Activated T-cell treated with anti-CD3 and anti-CD28 coated beads, Interleukin-2, amount 50 U/mL, for 24 hours (primary cell): ENCODE results near the gene ZNF319.
"Not testable (repeated sequence)": the region's sequence is repeated elsewhere in the genome, so short reads cannot be mapped to it uniquely, and the experiment has no call there.

Experiments used
- DNase-seq: peaks from one replicate; pipeline ENCODE4 v3.0.0-alpha.2; 2020
- H3K27ac Mint-ChIP-seq: 2 replicates; pipeline ENCODE4 v1.8.0; 2020; ENCODE audit warnings: mild to moderate bottlenecking, mixed read lengths
- H3K27me3 Mint-ChIP-seq: 2 replicates; pipeline ENCODE4 v1.8.0; 2020; ENCODE audit warnings: mixed read lengths
- H3K36me3 Mint-ChIP-seq: 2 replicates; pipeline ENCODE4 v1.8.0; 2020; ENCODE audit warnings: low read depth, mixed read lengths
- H3K4me1 Mint-ChIP-seq: 2 replicates; pipeline ENCODE4 v1.8.0; 2020; ENCODE audit warnings: low read depth, mixed read lengths
- H3K4me3 Mint-ChIP-seq: 2 replicates; pipeline ENCODE4 v1.8.0; 2020; ENCODE audit warnings: mild to moderate bottlenecking, moderate library complexity, mixed read lengths
- H3K9me3 Mint-ChIP-seq: 2 replicates; pipeline ENCODE4 v1.8.0; 2020; ENCODE audit warnings: mixed read lengths

The ZNF319 gene

GRCh38 chr16:57987441-57988177 lies 12.9 kb downstream of the ZNF319 start:
- H3K4me3 Mint-ChIP-seq = no peak overlapping the region
- H3K27me3 Mint-ChIP-seq = no peaks in the 10 kb centered on the region
- peaks cover 12% of the 10 kb centered on the region for H3K4me1 Mint-ChIP-seq
- H3K36me3 Mint-ChIP-seq = no peaks in the 10 kb centered on the region
- no peak for DNase-seq
- no peak overlapping the region for H3K27ac Mint-ChIP-seq
- H3K9me3 Mint-ChIP-seq = no peaks in the 10 kb centered on the region

- Mint-ChIP-seq H3K27me3 (no peaks in the 10 kb centered on the region), H3K4me3 (peak overlapping the region; percentile 10), H3K27ac (no peak overlapping the region)
Measured at GRCh38 chr16:57986196-57986595, 14.3 kb downstream of the ZNF319 start.

GRCh38 chr16:57985204-57986181 lies 15.0 kb downstream of the ZNF319 start:
- H3K27ac Mint-ChIP-seq = peak overlapping the region; percentile 77
- H3K9me3 Mint-ChIP-seq = no peaks in the 10 kb centered on the region
- H3K36me3 Mint-ChIP-seq = no peaks in the 10 kb centered on the region
- H3K4me1 Mint-ChIP-seq = peaks cover 12% of the 10 kb centered on the region
- peak overlapping the region; percentile 83 for H3K4me3 Mint-ChIP-seq
- no peaks in the 10 kb centered on the region for H3K27me3 Mint-ChIP-seq
- no peak for DNase-seq

More at GRCh38 chr16:57986196-57986595, 14.3 kb downstream of the ZNF319 start:
- Mint-ChIP-seq H3K4me1 (peaks cover 12% of the 10 kb centered on the region), H3K36me3 (no peaks in the 10 kb centered on the region), H3K9me3 (no peaks in the 10 kb centered on the region)
- DNase-seq = no peak

GRCh38 chr16:57984443-57985203 lies 15.8 kb downstream of the ZNF319 start:
- H3K36me3 Mint-ChIP-seq = no peaks in the 10 kb centered on the region
- peak overlapping the region; percentile 83 for H3K4me3 Mint-ChIP-seq
- no peaks in the 10 kb centered on the region for H3K9me3 Mint-ChIP-seq
- H3K4me1 Mint-ChIP-seq = peaks cover 12% of the 10 kb centered on the region
- peak; percentile 93 for DNase-seq
- peak overlapping the region; percentile 77 for H3K27ac Mint-ChIP-seq
- no peaks in the 10 kb centered on the region for H3K27me3 Mint-ChIP-seq

GRCh38 chr16:57982385-57982784 lies 18.1 kb downstream of the ZNF319 start:
- Mint-ChIP-seq H3K4me3 (no peak overlapping the region), H3K27ac (no peak overlapping the region), H3K27me3 (no peaks in the 10 kb centered on the region), H3K36me3 (no peaks in the 10 kb centered on the region), H3K9me3 (no peaks in the 10 kb centered on the region), H3K4me1 (peaks cover 12% of the 10 kb centered on the region)
- no peak for DNase-seq

GRCh38 chr16:57981636-57982035 lies 18.8 kb downstream of the ZNF319 start:
- Mint-ChIP-seq H3K9me3 (no peaks in the 10 kb centered on the region), H3K27ac (no peak overlapping the region), H3K4me3 (no peak overlapping the region), H3K27me3 (no peaks in the 10 kb centered on the region), H3K4me1 (peaks cover 12% of the 10 kb centered on the region), H3K36me3 (no peaks in the 10 kb centered on the region)
- no peak for DNase-seq

- Mint-ChIP-seq H3K4me3 (no peak overlapping the region), H3K27me3 (no peaks in the 10 kb centered on the region), H3K4me1 (peaks cover 2% of the 10 kb centered on the region), H3K36me3 (no peaks in the 10 kb centered on the region), H3K9me3 (no peaks in the 10 kb centered on the region), H3K27ac (no peak overlapping the region)
- DNase-seq = no peak
Measured at GRCh38 chr16:57979006-57979585, 21.4 kb downstream of the ZNF319 start.

- H3K27ac Mint-ChIP-seq, DNase-seq, H3K27me3 Mint-ChIP-seq, H3K9me3 Mint-ChIP-seq, H3K36me3 Mint-ChIP-seq, H3K4me1 Mint-ChIP-seq, H3K4me3 Mint-ChIP-seq: not testable (repeated sequence)
Measured at GRCh38 chr16:57978070-57978465, 22.4 kb downstream of the ZNF319 start.

GRCh38 chr16:57977418-57978069 lies 22.9 kb downstream of the ZNF319 start:
- no peak overlapping the region for H3K4me3 Mint-ChIP-seq
- H3K9me3 Mint-ChIP-seq = no peaks in the 10 kb centered on the region
- no peak for DNase-seq
- no peaks in the 10 kb centered on the region for H3K36me3 Mint-ChIP-seq
- H3K27me3 Mint-ChIP-seq = no peaks in the 10 kb centered on the region
- no peak overlapping the region for H3K27ac Mint-ChIP-seq
- no peaks in the 10 kb centered on the region for H3K4me1 Mint-ChIP-seq

- H3K4me3 Mint-ChIP-seq = no peak overlapping the region
- H3K4me1 Mint-ChIP-seq = no peaks in the 10 kb centered on the region
- H3K9me3 Mint-ChIP-seq = no peaks in the 10 kb centered on the region
- H3K27ac Mint-ChIP-seq = no peak overlapping the region
- no peaks in the 10 kb centered on the region for H3K27me3 Mint-ChIP-seq
- no peaks in the 10 kb centered on the region for H3K36me3 Mint-ChIP-seq
- no peak for DNase-seq
Measured at GRCh38 chr16:57976331-57976796, 24.1 kb downstream of the ZNF319 start.

GRCh38 chr16:57972306-57972705 lies 28.2 kb downstream of the ZNF319 start:
- Mint-ChIP-seq H3K27ac (no peak overlapping the region), H3K9me3 (no peaks in the 10 kb centered on the region), H3K36me3 (no peaks in the 10 kb centered on the region), H3K4me1 (no peaks in the 10 kb centered on the region), H3K4me3 (no peak overlapping the region), H3K27me3 (no peaks in the 10 kb centered on the region)
- no peak for DNase-seq

- Mint-ChIP-seq H3K4me1 (no peaks in the 10 kb centered on the region), H3K36me3 (no peaks in the 10 kb centered on the region), H3K27ac (no peak overlapping the region), H3K4me3 (no peak overlapping the region), H3K27me3 (no peaks in the 10 kb centered on the region), H3K9me3 (no peaks in the 10 kb centered on the region)
- no peak for DNase-seq
Measured at GRCh38 chr16:57971848-57972247, 28.6 kb downstream of the ZNF319 start.

GRCh38 chr16:57970970-57971369 lies 29.5 kb downstream of the ZNF319 start, which contains the start of gene CNGB1:
CNGB1 (minus strand) TSS chr16:57971128; CDS start chr16:57967286, 3,842 bp downstream.
- H3K4me1 Mint-ChIP-seq = no peaks in the 10 kb centered on the region
- H3K27me3 Mint-ChIP-seq = no peaks in the 10 kb centered on the region
- H3K9me3 Mint-ChIP-seq = no peaks in the 10 kb centered on the region
- no peak within 1 kb of the TSS for H3K27ac Mint-ChIP-seq
- DNase-seq = no peak
- H3K4me3 Mint-ChIP-seq = no peak within 1 kb of the TSS
- H3K36me3 Mint-ChIP-seq = no peaks in the 10 kb centered on the region
